ENCODE measurements around the gene TM9SF2.

The TM9SF2 gene

DNA sequence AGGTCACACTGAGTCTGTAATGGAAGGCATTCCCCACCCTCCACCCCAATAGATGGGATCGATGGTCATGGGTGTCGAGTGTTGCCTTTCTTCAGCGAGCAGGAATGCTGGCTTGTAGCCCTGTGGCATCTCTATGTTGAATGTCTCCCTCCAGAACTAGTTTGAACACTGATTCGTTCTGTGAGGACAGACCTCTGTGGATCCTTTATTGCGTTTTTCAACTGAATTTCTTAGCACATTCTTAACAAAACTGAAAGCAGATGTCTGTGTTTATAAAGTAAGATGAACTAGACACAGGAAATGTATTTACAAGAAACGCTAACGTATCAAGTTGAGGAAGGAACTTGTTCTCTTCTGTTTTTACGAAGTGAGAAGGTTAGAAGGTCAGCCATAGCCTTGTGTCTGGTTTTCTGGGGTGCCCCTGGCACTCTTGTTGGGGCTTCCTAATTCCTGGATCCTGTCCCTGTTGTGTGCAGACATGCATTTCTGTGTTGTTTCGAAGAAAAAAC is 36.8 kb upstream of the TM9SF2 start:
- H3K36me3 ChIP-seq: no peaks in the 10 kb centered on the region
- TF ChIP-seq, protein P1, sequence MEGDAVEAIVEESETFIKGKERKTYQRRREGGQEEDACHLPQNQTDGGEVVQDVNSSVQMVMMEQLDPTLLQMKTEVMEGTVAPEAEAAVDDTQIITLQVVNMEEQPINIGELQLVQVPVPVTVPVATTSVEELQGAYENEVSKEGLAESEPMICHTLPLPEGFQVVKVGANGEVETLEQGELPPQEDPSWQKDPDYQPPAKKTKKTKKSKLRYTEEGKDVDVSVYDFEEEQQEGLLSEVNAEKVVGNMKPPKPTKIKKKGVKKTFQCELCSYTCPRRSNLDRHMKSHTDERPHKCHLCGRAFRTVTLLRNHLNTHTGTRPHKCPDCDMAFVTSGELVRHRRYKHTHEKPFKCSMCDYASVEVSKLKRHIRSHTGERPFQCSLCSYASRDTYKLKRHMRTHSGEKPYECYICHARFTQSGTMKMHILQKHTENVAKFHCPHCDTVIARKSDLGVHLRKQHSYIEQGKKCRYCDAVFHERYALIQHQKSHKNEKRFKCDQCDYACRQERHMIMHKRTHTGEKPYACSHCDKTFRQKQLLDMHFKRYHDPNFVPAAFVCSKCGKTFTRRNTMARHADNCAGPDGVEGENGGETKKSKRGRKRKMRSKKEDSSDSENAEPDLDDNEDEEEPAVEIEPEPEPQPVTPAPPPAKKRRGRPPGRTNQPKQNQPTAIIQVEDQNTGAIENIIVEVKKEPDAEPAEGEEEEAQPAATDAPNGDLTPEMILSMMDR (IDR thresholded peaks at IDR 0.05; ENCODE audit: low read depth, low read length): no peak
- peaks cover 22% of the 10 kb centered on the region for H3K27me3 ChIP-seq
- no peaks in the 10 kb centered on the region for H3K4me1 ChIP-seq
- H3K9me3 ChIP-seq: no peaks in the 10 kb centered on the region
- no peak overlapping the region for H3K4me3 ChIP-seq (ENCODE audit: low read depth, low read length)
- no peak for DNase-seq

- Histone ChIP-seq H3K9me3 (no peaks in the 10 kb centered on the region), H3K4me1 (no peaks in the 10 kb centered on the region), H3K4me3 (ENCODE audit: low read depth, low read length) (no peak overlapping the region), H3K27me3 (peaks cover 31% of the 10 kb centered on the region), H3K36me3 (no peaks in the 10 kb centered on the region)
- TF ChIP-seq, protein P1 (IDR thresholded peaks at IDR 0.05; ENCODE audit: low read depth, low read length): no peak
- no peak for DNase-seq
Measured at GRCh38 chr13:99465454-99465853, 35.8 kb upstream of the TM9SF2 start.

- Histone ChIP-seq H3K4me1 (no peaks in the 10 kb centered on the region), H3K27me3 (peaks cover 33% of the 10 kb centered on the region), H3K4me3 (ENCODE audit: low read depth, low read length) (no peak overlapping the region), H3K9me3 (no peaks in the 10 kb centered on the region), H3K36me3 (no peaks in the 10 kb centered on the region)
- TF ChIP-seq, protein P1 (IDR thresholded peaks at IDR 0.05; ENCODE audit: low read depth, low read length): no peak
- no peak for DNase-seq
Measured at GRCh38 chr13:99467764-99468163, 33.5 kb upstream of the TM9SF2 start.

- Histone ChIP-seq H3K36me3 (no peaks in the 10 kb centered on the region), H3K27me3 (peaks cover 44% of the 10 kb centered on the region), H3K9me3 (no peaks in the 10 kb centered on the region), H3K4me3 (ENCODE audit: low read depth, low read length) (no peak overlapping the region), H3K4me1 (no peaks in the 10 kb centered on the region)
- no peak for DNase-seq
- TF ChIP-seq, protein P1 (IDR thresholded peaks at IDR 0.05; ENCODE audit: low read depth, low read length): no peak
Measured at GRCh38 chr13:99469041-99469440, 32.2 kb upstream of the TM9SF2 start.

DNA sequence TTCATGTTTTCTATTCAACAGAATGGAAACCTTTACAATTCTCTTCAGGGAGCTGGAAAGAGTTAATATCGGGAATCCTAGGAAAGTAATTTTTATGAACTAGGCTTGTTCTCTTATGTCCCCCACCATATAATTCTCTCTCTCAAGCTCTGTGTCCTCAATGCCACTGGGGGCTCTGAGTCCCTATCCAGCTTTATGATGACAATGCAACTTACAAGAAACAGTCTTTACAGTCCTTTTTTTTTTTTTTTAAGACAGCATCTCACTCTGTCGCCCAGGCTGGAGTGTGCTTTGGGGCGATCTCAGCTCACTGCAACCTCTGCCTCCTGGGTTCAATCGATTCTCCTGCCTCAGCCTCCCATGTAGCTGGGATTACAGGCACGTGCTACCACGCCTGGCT is 31.2 kb upstream of the TM9SF2 start:
- TF ChIP-seq, protein P1 (IDR thresholded peaks at IDR 0.05; ENCODE audit: low read depth, low read length): no peak
- H3K27me3 ChIP-seq: peaks cover 47% of the 10 kb centered on the region
- no peaks in the 10 kb centered on the region for H3K4me1 ChIP-seq
- DNase-seq: no peak
- H3K36me3 ChIP-seq: no peaks in the 10 kb centered on the region
- no peak overlapping the region for H3K4me3 ChIP-seq (ENCODE audit: low read depth, low read length)
- H3K9me3 ChIP-seq: no peaks in the 10 kb centered on the region

DNA sequence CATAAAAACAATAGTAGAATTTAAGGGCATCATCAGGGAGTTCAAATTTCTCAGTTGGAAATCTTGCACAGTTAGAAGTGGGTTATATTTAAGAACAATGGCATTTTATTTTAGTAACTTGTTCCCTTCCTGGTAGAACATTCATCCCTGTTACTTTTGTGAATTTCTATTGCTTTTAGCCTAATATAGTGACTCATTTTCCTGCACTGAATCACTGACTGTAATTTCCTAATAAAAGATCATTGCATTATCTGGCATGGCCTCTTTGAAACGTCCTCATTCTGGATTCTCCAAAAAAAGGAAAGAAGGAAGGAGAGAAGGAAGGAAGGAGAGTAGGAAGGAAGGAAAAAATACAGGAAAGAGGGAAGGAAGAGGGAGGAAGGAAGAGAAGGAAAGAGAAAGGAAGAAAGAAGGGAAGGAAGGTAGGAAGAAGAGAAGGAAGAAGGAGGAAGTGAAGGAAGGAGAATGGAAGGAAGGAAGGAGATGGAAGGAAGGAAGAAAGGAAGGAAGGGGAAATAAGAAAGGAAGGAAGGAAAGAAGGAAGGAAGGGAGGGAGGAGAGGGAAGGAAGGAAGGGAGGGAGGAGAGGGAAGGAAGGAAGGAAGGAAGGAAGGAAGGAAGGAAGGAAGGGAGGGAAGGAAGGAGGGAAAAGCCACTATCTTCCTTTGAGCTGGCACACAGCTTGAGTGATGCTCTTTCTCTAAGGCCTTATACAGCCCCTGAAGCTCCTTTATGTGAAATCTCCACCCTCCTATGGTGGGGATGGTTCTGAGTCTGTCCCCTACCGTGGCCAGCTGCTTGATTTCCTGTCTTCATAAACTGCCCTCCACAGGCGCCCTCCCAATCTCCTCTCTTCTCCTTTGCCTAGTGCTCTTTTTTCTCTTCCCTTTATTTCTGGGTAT is 29.8 kb upstream of the TM9SF2 start:
- no peak for DNase-seq

More for the DNA sequence above, 29.8 kb upstream of the TM9SF2 start:
- Histone ChIP-seq H3K27me3 (peaks cover 49% of the 10 kb centered on the region), H3K4me3 (ENCODE audit: low read depth, low read length) (no peak overlapping the region), H3K9me3 (no peaks in the 10 kb centered on the region), H3K4me1 (no peaks in the 10 kb centered on the region), H3K36me3 (no peaks in the 10 kb centered on the region)
- TF ChIP-seq, protein P1 (IDR thresholded peaks at IDR 0.05; ENCODE audit: low read depth, low read length): no peak
